Measurements from ENCODE around the gene CTNNAL1.
A peak's percentile ranks its signal among the peaks of the same experiment; 100 is the strongest.
"Not testable (repeated sequence)": the region's sequence is repeated elsewhere in the genome, so short reads cannot be mapped to it uniquely, and the experiment has no call there.

CTNNAL1 gene, protein sequence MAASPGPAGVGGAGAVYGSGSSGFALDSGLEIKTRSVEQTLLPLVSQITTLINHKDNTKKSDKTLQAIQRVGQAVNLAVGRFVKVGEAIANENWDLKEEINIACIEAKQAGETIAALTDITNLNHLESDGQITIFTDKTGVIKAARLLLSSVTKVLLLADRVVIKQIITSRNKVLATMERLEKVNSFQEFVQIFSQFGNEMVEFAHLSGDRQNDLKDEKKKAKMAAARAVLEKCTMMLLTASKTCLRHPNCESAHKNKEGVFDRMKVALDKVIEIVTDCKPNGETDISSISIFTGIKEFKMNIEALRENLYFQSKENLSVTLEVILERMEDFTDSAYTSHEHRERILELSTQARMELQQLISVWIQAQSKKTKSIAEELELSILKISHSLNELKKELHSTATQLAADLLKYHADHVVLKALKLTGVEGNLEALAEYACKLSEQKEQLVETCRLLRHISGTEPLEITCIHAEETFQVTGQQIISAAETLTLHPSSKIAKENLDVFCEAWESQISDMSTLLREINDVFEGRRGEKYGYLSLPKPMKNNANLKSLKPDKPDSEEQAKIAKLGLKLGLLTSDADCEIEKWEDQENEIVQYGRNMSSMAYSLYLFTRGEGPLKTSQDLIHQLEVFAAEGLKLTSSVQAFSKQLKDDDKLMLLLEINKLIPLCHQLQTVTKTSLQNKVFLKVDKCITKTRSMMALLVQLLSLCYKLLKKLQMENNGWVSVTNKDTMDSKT

DNA sequence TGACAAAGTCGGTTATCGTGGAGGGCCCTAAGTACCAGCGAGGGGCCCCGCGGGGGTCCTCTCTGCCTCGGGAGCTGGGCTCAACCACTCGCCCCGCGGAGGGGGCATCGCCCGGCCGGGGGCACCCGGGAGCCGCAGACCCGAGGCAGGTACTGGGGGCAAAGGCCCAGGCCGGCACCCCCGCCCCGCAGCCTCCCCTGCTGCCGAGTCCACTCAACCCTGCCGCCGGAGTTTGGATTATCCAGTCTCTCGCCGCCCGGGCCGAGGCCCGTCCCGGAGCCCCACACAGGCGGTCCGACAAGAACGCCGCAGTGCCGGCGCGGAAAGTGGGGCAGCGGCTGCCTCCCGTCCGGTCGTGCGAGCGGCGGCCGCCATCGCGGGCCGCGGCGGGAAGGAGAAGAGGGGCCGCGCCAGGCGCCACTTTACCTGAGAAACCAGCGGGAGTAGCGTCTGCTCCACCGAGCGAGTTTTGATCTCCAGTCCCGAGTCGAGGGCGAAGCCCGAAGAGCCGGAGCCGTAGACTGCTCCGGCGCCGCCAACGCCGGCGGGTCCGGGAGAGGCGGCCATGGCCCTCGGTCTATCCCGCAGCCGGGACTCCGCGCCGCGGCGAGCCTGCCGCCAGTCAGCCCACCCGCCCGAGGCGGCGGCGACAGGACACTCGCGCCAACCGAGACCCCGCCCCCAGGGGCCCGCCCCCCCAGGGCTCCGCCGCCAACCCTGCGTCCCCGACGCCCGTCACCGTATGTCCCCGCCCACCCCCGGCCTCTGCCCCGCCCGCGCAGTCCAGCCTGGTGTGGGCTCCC, at the start of gene CTNNAL1:
TSS of gene CTNNAL1 (minus strand) at position 624 of the 803 bp plus-strand sequence. CDS start at position 567, 57 bp downstream.
- DNase-seq, result peak; percentile 25

DNA sequence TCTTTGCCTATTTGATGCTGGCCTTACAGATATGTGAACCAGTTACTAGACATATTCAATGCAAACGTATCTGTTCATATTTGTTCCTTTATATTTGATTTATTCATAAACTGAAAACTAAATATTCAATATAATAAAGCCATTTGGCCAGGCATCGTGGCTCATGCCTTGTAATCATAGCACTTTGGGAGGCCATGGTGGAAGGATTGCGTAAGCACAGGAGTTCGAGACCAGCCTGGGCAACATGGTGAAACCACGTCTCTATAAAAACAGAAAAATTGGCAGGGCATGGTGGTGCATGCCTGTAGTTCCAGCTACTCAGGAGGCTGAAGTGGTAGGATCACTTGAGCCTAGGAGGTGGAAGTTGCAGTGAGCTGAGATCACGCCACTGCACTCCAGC, 49.2 kb upstream of the CTNNAL1 start:
- no peak for DNase-seq

DNA sequence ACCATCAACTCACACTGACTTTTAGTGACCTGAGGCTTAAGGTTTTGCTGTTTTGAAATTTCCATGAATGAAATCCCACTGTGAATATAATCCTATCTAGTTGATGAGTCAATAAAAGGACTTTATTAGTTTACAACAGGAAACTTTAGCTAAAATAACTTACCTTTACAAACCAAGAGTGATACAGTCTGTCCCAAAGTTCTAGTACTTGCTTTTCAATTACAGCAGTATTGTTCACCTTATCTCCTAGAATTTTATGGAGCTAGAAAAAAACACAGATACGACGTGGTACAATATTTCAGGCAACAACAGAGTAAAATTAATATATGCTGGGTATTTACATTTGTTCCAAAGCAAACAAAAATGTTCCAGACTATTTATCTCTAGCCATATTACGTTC, 46.9 kb upstream of the CTNNAL1 start:
- no peak for DNase-seq

GRCh38 chr9:109053121-109053520, 39.8 kb upstream of the CTNNAL1 start:
- DNase-seq, result not testable (repeated sequence)

GRCh38 chr9:109052416-109052815, 39.1 kb upstream of the CTNNAL1 start:
- no peak for DNase-seq

GRCh38 chr9:109051733-109052132, 38.4 kb upstream of the CTNNAL1 start:
- DNase-seq, result no peak

- no peak for DNase-seq
These were observed 37.1 kb upstream of the CTNNAL1 start for GRCh38 chr9:109050444-109050843.

DNA sequence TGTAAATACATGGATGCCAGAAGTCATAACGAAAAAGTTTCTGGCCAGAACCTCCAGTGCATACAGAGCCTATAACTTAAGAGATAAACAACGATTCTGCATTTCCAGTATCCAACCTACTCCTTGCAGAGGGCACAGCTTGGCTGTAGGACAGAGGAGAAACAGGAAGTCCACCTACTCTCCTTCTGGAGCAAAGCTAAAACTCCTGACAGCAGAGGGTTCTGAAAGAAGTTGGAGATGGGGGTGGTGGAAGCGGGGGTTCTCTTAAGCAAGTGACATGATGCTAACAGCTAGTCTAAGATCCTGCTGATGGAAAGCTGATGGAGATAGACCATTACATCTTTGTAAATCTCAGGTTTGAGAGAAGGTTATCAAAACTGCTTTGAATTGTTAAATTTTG, 35.5 kb upstream of the CTNNAL1 start:
- DNase-seq, result no peak

DNA sequence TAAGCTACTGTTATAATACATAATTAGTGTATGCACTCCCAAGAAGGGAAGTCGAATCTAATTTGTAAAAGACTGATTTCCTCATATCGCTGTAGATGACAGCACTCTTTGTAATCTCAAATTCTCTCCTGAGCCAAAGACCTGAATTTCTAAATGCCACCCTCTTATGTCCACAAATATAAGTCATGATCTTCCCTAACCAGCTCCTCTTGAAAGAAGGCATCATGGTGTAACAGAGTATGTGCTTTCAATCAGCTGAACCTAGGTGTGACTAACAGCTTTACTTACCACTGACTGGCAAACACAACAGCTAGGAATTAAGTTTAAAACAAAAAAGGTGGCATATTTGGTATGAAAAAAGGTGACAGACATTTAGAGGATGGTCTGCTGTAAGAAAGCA, 34.0 kb upstream of the CTNNAL1 start:
- no peak for DNase-seq

DNA sequence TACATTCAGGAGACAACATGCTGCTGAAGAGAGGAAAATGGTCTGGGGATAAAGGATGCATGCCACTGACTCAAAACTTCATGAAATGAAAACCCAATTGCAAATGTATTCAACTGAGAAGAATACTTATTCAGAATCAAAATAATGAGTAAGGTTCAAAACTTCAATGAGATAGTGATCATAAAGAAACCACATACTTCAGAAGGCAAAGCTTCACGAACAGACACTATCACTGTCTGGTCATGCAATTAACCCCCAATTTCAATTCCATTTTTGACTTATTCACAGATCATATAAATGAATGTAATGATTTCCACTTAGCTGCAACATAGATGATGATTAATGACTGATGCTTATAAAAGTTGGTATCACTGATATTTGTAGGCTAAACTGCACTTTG, 33.0 kb upstream of the CTNNAL1 start:
- DNase-seq, result no peak

DNA sequence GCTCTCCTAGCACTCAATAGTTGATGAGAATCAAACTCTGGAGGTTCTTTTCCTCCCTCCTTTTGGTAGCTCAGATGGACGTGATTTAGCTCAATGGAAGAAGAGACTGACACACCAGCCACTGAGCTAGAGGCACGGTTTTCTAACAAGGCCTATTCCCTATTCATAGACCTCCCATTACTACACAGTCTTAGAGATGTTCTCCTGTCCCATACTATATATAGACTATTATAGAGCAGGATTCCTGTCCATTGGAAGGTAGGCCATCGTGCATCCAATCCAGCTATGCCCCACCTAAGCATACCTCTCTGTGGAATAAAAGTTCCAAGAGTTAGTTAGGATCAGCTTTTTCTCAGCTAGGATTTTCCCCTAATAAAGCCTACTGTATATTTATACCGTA, 30.3 kb upstream of the CTNNAL1 start:
- no peak for DNase-seq

- DNase-seq, result no peak
These were observed 27.3 kb upstream of the CTNNAL1 start for GRCh38 chr9:109040571-109040970.

DNA sequence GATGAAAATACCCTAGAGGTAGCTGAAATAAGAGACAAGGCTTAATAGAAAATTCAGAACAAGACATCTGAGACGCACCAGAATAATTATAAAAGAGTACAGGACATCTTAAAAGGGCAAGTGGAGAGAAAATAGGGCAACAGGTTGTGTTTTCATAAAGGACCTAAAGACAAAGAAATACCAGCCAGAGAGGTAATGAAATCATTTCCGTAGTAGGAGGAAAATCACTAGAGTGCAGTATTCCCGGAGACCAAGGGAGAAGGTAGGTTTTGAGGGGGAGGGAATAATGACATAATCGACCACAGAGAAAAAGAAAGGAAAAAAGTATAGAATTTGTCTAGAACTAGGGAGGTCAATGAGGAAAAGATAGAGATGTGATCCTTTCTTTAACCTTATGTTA, 26.2 kb upstream of the CTNNAL1 start:
- DNase-seq, result no peak

DNA sequence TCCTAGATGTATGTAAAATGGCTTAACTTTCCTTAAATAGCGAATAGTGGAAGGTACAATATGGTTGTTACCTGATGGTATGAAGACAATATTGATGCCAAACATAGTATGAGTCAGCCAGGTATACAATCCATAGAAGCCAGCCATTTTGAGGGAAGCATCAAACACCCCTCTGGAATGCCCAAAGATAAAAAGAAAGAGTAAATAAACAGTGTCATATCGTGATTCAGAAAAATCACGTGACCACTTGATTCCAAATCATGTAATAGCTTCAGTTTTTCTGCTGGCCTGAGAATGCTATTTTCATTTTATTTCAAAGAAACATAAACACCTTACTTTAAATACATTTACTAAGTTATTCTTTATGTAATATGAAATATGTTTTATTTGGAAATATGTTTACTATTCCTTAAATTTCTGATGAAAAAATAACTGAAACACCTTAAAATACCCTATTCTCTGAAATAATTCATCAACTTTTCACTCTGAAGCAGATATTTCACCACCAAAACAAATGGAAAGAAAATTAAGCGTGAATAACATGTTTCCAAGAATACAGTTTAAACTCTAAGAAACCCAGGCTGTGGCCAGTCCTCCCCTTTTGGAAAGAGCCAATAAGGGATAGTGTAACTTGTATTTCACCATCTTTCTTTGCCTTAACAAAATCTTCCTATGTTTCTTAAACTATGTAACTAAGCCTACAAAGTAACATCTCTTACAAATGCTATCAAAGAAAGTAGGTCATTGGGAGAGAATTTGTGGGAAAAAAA, 24.8 kb upstream of the CTNNAL1 start:
- no peak for DNase-seq

DNA sequence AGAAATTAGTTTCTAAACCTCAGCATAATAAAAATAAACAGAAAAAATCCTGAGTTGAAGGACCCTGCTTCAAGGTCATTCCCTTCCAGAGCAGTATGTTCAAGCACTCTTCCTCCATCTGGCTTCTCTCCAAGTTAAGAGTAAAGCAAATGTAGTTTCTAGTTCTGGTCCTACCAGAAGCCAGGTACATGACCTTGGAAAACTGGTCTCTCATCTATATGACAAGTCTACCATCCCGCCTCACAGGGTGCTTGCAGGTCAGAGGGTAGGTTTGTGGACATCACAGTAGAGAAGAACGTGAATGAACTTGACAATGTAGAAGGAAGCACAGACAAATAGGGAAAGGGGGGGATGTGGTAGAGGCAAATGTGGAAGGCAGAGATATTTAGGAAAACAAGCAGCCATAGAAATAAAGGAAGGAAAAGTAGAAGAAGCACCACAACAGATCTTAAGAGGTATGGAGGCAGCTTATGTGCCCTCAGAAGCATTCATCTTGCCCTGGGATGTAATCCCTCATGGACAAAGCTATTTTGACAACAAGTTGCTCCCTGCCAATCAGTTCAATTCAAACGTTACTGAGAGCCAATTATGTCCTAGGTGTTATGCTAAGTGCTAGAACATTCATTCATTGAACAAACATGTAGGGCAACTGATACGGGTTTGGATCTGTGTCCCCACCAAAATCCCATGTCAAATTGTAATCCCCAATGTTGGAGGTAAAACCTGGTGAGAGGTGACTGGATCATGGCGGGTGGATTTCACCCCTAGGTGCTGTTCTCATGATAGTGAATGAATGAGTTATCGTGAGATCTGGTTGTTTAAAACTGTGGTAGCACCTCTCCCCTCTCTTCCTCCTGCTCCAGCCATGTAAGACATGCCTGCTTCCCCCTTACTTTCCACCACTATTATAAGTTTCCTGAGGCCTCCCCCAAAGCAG, 23.7 kb upstream of the CTNNAL1 start:
- DNase-seq, result no peak

DNA sequence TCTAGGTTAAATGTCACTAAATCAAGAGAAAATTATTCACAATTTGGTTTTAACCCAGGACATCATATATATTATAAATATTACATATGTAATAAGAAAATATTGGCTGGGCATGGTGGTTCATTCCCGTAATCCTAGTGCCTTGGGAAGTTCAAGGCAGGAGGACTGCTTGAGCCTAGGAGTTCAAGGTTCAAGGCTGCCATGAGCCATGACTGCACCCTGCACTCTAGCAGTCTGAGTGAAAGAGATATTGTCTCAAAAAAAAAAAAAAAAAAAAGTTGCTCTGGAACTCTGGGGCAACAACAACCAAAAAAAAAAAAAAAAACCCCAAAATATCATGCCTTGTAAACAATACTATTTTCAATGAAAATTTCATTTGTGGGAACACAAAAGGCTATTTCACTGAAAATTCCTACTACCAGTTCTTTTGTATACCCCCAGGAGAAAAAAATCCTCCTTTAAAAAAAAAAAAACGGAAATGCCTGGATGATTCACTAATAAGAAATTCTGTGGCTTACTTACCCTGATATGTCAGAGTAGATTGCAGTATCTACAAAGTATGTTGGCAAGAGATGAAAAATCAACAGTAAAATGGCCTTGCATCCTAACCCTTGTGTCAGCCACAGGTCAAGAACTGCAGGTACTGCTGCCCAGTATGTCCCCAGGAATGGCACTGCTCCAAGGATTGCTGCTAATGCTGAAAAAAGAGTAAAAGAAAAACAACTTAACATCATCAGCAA, 22.6 kb upstream of the CTNNAL1 start:
- no peak for DNase-seq

DNA sequence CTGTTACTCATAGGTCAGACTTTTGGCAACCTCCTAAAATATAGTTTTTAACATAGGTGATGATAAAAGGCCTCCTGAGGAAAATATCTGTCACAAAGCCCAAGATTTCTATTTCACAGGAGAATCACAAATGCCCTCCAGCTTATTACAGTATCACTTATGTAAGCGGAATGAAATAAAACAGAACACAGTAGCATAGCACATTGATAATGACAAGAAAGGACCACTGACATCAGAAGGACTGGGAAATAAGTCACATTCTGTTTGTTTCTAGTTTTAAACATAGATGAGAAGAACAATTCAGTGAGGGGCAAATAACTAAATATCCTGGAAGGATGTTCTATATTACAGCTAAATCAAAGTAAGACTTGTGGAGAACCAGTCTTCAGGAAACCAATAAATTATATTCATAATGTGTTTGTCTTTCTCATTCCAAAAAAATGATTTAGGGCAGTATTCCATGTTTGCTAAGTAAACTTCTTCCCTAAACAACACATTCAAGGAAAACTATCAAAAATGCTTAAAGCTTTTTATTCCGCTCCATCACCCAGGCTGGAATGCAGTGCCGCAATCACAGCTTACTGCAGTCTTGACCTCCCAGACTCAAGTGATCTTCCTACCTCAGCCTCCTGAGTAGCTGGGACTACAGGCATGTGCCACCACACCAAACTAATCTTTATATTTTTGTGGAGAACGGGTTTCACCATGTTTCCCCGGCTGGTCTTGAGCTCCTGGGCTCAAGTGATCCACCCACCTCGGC, 20.8 kb upstream of the CTNNAL1 start:
- DNase-seq, result no peak

- DNase-seq, result no peak
These were observed 17.9 kb upstream of the CTNNAL1 start for GRCh38 chr9:109031241-109031640.

DNA sequence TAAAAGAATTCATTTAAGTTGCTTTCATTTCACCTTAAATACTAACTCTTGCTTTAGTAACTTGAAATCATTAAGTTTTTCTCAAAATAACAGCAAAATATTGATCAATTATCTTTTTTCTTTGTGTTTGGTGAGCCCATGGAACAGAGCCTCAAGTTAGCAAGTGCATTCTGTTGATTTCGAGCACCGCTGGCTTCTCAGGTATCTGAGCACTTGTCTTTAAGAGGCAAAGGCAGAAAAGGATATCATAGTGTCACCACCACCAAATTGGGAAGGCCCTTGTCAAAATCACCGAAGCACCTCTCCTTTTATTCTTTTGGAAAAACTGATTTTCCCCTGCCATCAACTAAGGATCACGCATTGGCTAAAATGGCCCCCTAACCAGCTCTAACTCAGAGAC, 17.1 kb upstream of the CTNNAL1 start:
- no peak for DNase-seq

DNA sequence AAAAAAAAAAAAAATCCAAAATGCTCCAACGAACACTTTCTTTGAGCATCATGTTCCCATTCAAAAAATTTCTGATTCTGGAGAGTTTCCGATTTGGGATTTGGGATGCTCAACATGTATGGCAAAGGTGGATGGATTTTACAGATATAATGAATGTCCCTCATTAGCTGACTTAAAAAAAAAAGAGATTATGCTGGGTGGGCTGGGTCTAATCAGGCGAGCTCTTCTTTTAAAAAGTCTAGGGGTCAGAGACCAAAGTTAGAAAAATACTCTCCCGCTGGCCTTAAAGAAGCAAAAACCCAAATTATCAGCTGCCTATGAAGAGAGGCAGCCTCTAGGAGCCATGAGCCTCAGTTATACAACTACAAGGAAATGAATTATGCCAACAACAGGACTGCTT, 15.2 kb upstream of the CTNNAL1 start:
- no peak for DNase-seq
